PC-9 (cell line): Measurements from ENCODE around the gene ASCL3.

Experiments
- CTCF ChIP-seq: fragments of 200-600 bp; sonication (generic); conservative IDR thresholded peaks from 2 replicates; pipeline ENCODE4 v1.6.1; 2017; ENCODE audit warnings: mixed run types, antibody characterized with exemption, mild to moderate bottlenecking, moderate library complexity
- EZH2 ChIP-seq: fragments of 200-600 bp; sonication (generic); IDR thresholded peaks from 2 replicates; pipeline ENCODE4 v1.8.0; 2017; ENCODE audit warnings: antibody characterized with exemption, low read depth

DNA sequence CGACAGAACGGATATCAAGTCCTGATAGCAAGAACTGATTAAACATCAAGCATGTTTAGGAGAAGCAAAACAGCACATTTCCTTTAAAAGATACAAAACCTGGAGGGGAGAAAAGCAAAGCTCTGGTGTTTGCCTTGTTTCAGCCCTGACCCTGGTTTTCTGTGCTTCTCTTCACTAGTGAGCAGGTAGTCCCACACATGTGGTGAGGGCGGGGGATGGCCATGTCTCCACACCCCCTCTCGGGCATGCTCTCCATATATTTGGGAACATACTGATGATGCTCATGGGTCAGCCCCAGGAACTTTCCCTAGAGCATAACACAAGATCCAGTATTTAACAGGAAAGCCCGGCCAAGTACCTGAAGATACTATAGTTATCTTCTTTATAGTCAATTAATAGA, 20.1 kb downstream of the ASCL3 start:
- TF ChIP-seq CTCF (no peak), EZH2 (no peak)
